OCI-LY3 (cell line): ENCODE results near the gene EIF4ENIF1.
"Not testable (repeated sequence)": the region's sequence is repeated elsewhere in the genome, so short reads cannot be mapped to it uniquely, and the experiment has no call there.

Experiments
- H2AFZ ChIP-seq: fragments of 200-600, 300-600 bp; shearing (Covaris generic); 2 replicates; pipeline ENCODE4 v1.6.0; 2014; ENCODE audit warnings: antibody characterized with exemption, low read depth, low read length
- H3K27ac ChIP-seq: fragments of 200-600, 300-600 bp; sonication (generic); 2 replicates; pipeline ENCODE4 v1.5.1; 2014; ENCODE audit warnings: mild to moderate bottlenecking, low read length, moderate library complexity, mixed read lengths
- H3K27me3 ChIP-seq: fragments of 200-600, 300-600 bp; sonication (generic); 2 replicates; pipeline ENCODE4 v1.6.1; 2014; ENCODE audit warnings: low read depth, low read length, mixed read lengths
- H3K36me3 ChIP-seq: fragments of 200-600, 300-600 bp; sonication (generic); replicated peaks from 2 replicates; pipeline ENCODE3; 2014; ENCODE audit warnings: low read depth, low read length, mixed read lengths
- H3K4me1 ChIP-seq: fragments of 300-600, 200-600 bp; sonication (generic); 2 replicates; pipeline ENCODE4 v1.6.1; 2014; ENCODE audit warnings: low read length, mixed read lengths
- H3K4me2 ChIP-seq: fragments of 200-600, 300-600 bp; sonication (generic); 2 replicates; pipeline ENCODE4 v1.6.1; 2014; ENCODE audit warnings: low read length, mixed read lengths
- H3K4me3 ChIP-seq: fragments of 300-600, 200-600 bp; sonication (generic); 2 replicates; pipeline ENCODE4 v1.5.1; 2014; ENCODE audit warnings: antibody characterized with exemption, mild to moderate bottlenecking, low read length, moderate library complexity
- H3K79me2 ChIP-seq: fragments of 300-600, 200-600 bp; shearing (Covaris generic); 2 replicates; pipeline ENCODE4 v1.6.1; 2014; ENCODE audit warnings: mild to moderate bottlenecking, low read length, mixed read lengths
- H3K9ac ChIP-seq: fragments of 300-600, 200-600 bp; shearing (Covaris generic); 2 replicates; pipeline ENCODE4 v1.6.0; 2014; ENCODE audit warnings: mild to moderate bottlenecking, low read length, moderate library complexity
- H3K9me3 ChIP-seq: fragments of 200-600, 300-600 bp; shearing (Covaris generic); 2 replicates; pipeline ENCODE4 v1.6.1; 2014; ENCODE audit warnings: low read length, mixed read lengths; ENCODE audit not compliant: insufficient read depth
- H4K20me1 ChIP-seq: fragments of 200-600, 300-600 bp; sonication (generic); 2 replicates; pipeline ENCODE4 v1.6.1; 2016; ENCODE audit warnings: low read length, mixed read lengths; ENCODE audit not compliant: insufficient read depth
- EZH2phosphoT487 ChIP-seq: fragments of 200-600 bp; shearing (Covaris generic); IDR thresholded peaks from 2 replicates; pipeline ENCODE4 v1.6.1; 2018; ENCODE audit warnings: antibody characterized with exemption, mixed run types, low read depth
- TF ChIP-seq, protein P1 (sequence below): fragments of 200-600, 300-600 bp; sonication (generic); IDR thresholded peaks from 2 replicates; pipeline ENCODE4 v1.5.1; 2014; ENCODE audit warnings: antibody characterized with exemption, low read length, low read depth

Gene EIF4ENIF1

DNA sequence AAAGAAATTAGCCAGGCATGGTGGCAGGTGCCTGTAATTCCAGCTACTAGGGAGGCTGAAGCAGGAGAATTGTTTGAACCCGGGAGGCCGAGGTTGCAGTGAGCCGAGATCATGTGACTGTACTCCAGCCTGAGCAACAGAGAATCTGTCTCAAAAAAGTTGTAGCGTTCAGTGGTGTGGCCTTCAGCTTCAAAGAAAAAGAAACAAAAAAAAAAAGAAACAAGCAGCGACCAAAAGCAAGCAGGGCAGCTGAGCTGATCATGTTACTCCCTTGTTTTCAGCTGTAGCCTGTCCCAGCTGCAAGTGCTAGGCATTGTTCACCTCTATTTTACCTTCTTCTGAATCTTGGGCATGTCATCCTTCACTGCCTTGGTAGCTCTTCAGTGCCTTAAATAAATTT, 43.7 kb upstream of the EIF4ENIF1 start:
- Histone ChIP-seq H3K9me3 (no peaks in the 10 kb centered on the region), H3K79me2 (no peaks in the 10 kb centered on the region), H3K4me1 (peaks cover 15% of the 10 kb centered on the region), H3K27me3 (no peaks in the 10 kb centered on the region), H3K27ac (no peak overlapping the region), H4K20me1 (no peaks in the 10 kb centered on the region), H3K36me3 (peaks cover 26% of the 10 kb centered on the region), H3K4me3 (no peak overlapping the region), H2AFZ (no peak overlapping the region), H3K9ac (no peak overlapping the region), H3K4me2 (no peak overlapping the region)
- TF ChIP-seq, protein P1, sequence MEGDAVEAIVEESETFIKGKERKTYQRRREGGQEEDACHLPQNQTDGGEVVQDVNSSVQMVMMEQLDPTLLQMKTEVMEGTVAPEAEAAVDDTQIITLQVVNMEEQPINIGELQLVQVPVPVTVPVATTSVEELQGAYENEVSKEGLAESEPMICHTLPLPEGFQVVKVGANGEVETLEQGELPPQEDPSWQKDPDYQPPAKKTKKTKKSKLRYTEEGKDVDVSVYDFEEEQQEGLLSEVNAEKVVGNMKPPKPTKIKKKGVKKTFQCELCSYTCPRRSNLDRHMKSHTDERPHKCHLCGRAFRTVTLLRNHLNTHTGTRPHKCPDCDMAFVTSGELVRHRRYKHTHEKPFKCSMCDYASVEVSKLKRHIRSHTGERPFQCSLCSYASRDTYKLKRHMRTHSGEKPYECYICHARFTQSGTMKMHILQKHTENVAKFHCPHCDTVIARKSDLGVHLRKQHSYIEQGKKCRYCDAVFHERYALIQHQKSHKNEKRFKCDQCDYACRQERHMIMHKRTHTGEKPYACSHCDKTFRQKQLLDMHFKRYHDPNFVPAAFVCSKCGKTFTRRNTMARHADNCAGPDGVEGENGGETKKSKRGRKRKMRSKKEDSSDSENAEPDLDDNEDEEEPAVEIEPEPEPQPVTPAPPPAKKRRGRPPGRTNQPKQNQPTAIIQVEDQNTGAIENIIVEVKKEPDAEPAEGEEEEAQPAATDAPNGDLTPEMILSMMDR = no peak
- TF ChIP-seq EZH2phosphoT487 = no peak

DNA sequence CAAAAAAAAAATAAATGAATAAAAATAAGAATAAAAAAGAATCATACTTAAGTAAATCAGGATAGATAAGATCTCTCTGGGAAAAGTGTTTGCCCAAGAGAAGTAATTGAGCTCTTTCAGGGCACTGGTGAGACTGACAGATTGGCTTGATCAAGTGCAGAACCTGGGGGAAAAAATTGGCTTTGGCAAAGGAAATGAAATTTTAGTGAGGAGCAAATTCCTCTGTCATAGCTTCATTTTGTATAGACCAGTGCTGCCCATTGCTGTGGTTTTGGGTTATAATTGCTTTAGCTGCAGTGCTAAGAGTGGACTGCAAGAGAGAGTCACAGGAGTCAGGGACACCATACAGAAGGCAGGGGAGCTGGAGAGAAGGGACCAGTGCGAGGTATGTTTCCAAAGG, 42.4 kb upstream of the EIF4ENIF1 start:
- Histone ChIP-seq H3K4me2 (no peak overlapping the region), H3K79me2 (peaks cover 5% of the 10 kb centered on the region), H3K36me3 (peaks cover 30% of the 10 kb centered on the region), H3K9me3 (no peaks in the 10 kb centered on the region), H3K4me3 (no peak overlapping the region), H3K27ac (no peak overlapping the region), H3K27me3 (no peaks in the 10 kb centered on the region), H3K4me1 (peaks cover 14% of the 10 kb centered on the region), H3K9ac (no peak overlapping the region), H4K20me1 (no peaks in the 10 kb centered on the region), H2AFZ (no peak overlapping the region)
- TF ChIP-seq, protein P1 = no peak
- no peak for TF ChIP-seq EZH2phosphoT487

DNA sequence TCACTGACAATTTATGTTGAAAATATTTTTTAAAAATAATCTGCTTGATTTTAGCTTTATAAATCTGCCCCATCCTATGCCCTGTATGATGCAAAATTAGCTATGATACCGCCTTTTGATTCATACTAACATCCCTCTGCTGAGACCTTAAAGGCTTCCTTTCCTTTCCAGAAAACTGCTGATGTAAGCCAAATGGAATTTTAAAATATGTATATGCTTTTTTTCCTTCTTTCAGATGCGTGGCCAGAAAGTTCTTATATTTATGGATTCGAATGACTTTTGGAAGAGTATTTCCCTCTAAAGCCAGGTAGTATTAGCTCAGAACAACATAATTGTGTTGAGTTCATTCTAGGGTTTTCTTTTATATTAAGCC, 41.2 kb upstream of the EIF4ENIF1 start:
- Histone ChIP-seq H3K27me3 (no peaks in the 10 kb centered on the region), H3K79me2 (peaks cover 15% of the 10 kb centered on the region), H3K4me2 (no peak overlapping the region), H2AFZ (no peak overlapping the region), H3K4me1 (peaks cover 18% of the 10 kb centered on the region), H3K4me3 (no peak overlapping the region), H3K36me3 (peaks cover 41% of the 10 kb centered on the region), H4K20me1 (no peaks in the 10 kb centered on the region), H3K9me3 (0 out of 2 replicates have a peak, but pooled peaks cover 3% of the 10 kb centered on the region), H3K27ac (no peak overlapping the region), H3K9ac (no peak overlapping the region)
- TF ChIP-seq, protein P1 = no peak
- no peak for TF ChIP-seq EZH2phosphoT487

DNA sequence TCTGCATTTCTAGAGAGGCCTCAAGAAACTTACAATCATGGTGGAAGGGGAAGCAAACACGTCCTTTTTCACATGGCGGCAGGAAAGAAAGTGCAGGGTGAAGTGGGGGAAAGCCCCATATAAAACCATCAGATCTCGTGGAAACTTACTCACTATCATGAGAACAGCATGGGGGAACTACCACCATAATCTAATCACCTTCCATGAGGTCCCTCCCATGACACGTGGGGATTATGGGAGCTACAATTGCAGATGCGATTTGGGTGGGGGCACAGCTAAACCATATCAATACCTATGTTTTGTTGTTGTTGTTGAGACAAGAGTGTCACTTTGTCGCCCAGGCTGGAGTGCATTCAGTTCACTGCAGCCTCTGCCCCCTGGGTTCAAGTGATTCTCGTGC, 36.6 kb upstream of the EIF4ENIF1 start:
- Histone ChIP-seq H3K9me3 (peaks cover 13% of the 10 kb centered on the region), H4K20me1 (no peaks in the 10 kb centered on the region), H3K79me2 (peaks cover 42% of the 10 kb centered on the region), H3K27ac (peak overlapping the region; percentile 85), H3K4me2 (peak overlapping the region; percentile 40), H3K4me1 (peaks cover 28% of the 10 kb centered on the region), H3K36me3 (peaks cover 58% of the 10 kb centered on the region), H3K4me3 (peak overlapping the region; percentile 25; the same call in 1 of the 2 replicates), H3K27me3 (no peaks in the 10 kb centered on the region), H2AFZ (no peak overlapping the region), H3K9ac (no peak overlapping the region)
- TF ChIP-seq, protein P1 = no peak
- TF ChIP-seq EZH2phosphoT487 = no peak

DNA sequence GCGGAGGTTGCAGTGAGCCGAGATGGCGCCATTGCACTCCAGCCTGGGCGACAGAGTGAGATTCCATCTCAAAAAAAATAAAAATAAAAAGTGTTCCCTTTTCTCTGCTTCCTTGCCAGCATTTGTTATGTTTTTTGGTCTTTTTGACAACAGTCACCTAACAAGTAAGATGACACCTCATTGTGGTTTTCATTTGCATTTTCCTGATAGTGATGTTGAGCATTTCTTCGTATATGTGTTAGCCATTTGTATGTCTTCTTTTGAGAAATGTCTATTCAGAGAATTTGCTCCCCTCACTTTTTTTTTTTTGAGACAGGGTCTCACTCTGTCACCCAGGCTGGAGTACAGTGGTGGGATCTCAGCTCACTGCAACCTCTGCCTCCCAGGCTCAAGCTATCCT, 34.5 kb upstream of the EIF4ENIF1 start:
- H3K27ac ChIP-seq, H3K27me3 ChIP-seq, H3K4me2 ChIP-seq, H3K4me3 ChIP-seq, H2AFZ ChIP-seq, H3K9ac ChIP-seq, H4K20me1 ChIP-seq: not testable (repeated sequence)
- peaks cover 55% of the 10 kb centered on the region for H3K79me2 ChIP-seq
- peaks cover 36% of the 10 kb centered on the region for H3K4me1 ChIP-seq
- H3K9me3 ChIP-seq = peaks cover 13% of the 10 kb centered on the region
- H3K36me3 ChIP-seq = peaks cover 49% of the 10 kb centered on the region
